OCI-LY7 (cell line): ENCODE results near the gene PCED1B.

Experiments
- CTCF ChIP-seq: fragments of 200-600 bp; sonication (generic); conservative IDR thresholded peaks from 2 replicates; pipeline ENCODE4 v1.5.1; 2014; ENCODE audit warnings: mild to moderate bottlenecking, antibody characterized with exemption, low read length, moderate library complexity, mixed read lengths
- EZH2phosphoT487 ChIP-seq: fragments of 200-600 bp; sonication (generic); IDR thresholded peaks from 2 replicates; pipeline ENCODE4 v1.6.1; 2018; ENCODE audit warnings: low read depth, borderline replicate concordance, mild to moderate bottlenecking, mixed run types, antibody characterized with exemption, low read length, moderate library complexity, mixed read lengths

- 0 out of 2 replicates have a peak, but pooled peaks have one; percentile 23 for TF ChIP-seq CTCF
- TF ChIP-seq EZH2phosphoT487: no peak
Observed at GRCh38 chr12:47223848-47224213, 144.4 kb downstream of the PCED1B start.
